GM12801 (cell line): ENCODE measurements around the gene GNAZ.

Source experiments
- TF ChIP-seq, protein P1 (sequence below): IDR thresholded peaks from one replicate; pipeline ENCODE4 v1.5.1; 2011; ENCODE audit warnings: control low read depth; ENCODE audit not compliant: insufficient read length; ENCODE audit errors: extremely low read depth

Gene GNAZ

DNA sequence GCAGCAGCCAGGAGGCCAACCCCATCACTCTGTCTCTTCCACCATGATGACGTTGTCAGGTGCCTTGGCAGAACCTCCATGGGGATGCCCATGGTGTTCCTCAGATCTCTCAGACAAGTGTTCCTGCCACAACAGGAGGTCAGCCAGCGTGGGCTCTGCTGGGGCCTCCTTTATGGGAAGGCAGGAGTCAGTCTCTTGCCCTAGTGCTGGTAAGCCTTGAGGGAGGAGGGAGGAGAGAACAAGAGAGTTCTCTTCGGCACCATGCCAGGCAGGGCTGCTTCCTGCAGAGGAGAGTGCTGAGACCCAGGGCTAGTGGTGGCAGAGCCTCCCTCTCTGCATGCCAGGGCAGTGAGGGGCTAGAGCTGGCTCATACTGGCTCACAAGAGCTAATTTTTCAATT, 32.5 kb downstream of the GNAZ start:
- TF ChIP-seq, protein P1, sequence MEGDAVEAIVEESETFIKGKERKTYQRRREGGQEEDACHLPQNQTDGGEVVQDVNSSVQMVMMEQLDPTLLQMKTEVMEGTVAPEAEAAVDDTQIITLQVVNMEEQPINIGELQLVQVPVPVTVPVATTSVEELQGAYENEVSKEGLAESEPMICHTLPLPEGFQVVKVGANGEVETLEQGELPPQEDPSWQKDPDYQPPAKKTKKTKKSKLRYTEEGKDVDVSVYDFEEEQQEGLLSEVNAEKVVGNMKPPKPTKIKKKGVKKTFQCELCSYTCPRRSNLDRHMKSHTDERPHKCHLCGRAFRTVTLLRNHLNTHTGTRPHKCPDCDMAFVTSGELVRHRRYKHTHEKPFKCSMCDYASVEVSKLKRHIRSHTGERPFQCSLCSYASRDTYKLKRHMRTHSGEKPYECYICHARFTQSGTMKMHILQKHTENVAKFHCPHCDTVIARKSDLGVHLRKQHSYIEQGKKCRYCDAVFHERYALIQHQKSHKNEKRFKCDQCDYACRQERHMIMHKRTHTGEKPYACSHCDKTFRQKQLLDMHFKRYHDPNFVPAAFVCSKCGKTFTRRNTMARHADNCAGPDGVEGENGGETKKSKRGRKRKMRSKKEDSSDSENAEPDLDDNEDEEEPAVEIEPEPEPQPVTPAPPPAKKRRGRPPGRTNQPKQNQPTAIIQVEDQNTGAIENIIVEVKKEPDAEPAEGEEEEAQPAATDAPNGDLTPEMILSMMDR = no peak

DNA sequence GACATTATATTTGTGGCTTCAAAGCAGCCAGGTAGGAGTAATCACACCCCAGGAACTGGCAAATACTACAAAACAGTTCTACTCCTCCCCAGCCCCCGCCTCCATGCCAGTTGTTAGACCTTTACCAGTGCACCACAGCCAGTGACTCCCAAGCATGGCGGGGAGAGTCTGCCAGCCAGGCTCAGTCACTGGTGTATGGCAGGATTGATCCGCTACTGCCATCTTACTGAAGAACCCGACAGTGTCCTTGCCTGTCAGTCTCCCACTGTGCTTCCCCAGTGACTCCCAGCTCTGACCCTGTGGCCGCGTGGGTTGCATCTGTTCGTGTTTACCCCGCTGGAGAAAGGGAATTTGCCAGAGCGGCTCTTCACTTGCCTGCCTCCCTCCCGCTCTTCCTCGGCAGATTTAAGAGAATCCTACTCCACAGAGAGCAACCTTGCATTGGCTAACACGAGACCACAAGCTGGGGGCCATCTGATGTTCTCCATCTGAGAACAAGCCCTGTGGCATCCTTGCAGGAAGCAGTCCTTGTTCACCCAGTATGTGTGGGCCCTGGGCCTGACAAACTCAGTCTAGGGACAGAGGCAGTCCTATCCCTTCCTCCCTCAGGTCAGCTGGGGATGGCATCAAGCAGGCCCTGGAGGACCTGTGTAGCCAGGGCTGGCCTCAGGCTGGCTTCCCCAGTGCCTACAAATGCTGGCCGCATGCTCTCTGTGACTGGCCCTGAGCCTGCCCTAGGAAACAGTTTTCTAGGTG, 33.1 kb downstream of the GNAZ start:
- TF ChIP-seq, protein P1 = no peak

DNA sequence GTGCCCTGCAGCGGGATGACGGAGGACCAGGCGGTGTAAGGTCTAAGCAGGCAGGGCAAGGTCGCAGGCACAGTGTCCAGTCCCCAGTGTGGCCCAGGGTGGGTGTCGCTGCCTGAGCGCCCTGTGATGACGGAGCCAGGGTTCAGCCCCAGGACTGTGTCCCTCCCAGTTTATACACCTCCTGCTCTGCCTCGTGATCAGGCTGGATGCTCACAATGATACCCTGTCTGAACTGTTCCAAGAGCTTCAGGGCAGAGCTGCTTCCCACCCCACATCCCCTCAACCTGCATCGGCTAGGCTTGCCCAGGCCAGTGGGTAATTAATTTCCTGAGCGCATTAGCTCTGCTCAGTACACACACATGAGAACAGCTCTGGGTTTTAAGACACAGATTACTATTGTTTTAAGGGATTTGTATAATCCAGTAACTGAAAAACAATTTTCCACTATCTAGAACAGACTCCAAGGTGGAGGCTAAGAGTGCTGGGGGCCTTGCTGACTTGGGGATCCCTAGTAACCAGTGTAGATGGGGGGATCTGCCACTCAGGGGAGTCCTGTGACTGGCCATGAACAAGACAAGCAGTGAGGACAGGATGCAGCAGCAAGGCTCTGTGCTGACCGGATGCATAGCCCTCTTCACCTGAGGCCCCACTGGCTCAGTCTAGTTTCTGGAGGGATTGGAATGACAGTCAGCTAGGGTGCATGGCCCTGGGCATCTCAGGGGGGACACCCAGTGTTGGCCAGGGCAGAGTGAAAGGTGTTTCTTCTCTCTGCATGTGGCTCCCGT, 34.1 kb downstream of the GNAZ start:
- TF ChIP-seq, protein P1 = no peak

DNA sequence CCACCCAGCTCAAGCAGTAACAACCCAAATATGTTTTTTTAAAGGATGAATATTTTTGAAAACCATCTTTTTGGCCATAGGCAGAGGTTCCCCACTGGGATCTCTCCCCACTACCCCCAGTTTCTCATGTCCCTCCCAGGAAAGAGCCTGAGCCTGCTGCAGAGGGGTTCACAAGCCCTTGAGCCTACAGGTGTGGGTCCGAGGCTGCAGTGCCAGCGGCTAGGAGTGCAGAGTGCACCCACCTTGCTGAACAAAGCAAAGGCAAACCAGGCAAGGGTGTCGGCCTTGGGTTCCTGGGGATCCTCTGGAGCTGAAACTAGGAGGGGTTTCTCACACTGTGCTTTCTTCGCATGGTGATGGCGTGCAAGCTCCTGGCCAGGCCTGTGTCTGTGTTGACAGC, 35.0 kb downstream of the GNAZ start:
- TF ChIP-seq, protein P1 = no peak

DNA sequence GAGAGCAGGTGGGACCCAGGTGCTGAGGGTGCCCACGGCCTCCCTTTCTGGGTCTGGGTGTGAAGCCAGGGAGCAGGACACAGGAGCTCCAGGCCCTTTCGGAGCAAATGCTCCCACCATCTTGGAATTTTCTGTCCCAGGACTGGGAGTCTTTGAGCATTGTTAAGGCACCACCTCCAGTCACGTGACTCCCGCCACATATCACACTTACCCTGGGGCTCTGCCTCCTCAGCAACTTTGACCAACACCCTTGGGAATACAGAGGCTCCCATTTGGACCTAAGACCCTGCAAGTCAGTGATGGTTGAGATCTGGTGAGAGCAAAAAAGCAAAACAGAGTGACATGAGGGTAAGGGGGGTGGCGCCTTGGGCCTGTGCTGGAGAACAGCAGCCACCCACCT, 35.6 kb downstream of the GNAZ start:
- TF ChIP-seq, protein P1 = no peak

DNA sequence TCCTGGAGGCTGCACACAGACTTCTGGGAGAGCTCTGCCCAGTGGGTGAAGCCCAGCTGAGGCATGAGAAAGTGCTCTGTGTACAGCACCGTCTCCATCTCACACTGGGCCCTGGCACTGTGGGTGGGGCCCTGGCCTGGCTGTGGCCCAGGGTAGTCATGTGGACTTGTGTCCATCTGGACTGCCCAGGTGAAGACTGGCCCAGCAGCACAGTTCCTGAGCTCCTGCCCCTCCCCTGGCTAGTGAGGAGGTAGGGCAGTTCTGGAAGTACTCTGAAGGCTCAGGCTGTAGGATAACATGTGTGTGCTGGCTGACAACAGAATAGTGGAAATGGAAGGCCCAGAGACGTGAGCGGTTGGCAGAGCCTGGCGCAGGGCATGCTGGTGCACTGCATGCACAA, 36.0 kb downstream of the GNAZ start:
- TF ChIP-seq, protein P1 = no peak

DNA sequence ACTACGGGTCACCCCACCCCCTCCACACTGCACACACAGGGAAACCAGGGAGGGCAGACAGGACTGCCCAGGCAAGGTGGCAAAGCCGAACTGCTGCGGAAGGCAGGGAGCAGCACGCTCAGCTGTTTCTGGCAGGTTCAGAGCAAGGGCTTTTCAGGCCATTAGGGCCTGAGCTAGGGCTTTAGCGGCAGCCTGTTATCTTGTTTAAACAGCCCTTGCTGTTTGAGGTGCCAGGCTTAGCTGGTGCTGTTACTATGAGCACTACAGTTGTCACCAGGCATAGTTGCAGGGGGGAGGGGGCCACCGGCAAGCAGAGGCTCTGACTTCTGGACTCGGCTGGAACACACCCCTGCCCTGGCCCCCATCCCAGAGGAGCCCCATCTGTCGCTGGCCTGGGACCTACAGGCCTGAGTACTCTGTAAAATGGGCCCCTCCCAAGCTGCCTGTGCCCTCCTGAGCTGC, 36.6 kb downstream of the GNAZ start:
- TF ChIP-seq, protein P1 = no peak
